HG03571 (cell line): ENCODE results near the gene C6orf47.
A peak's percentile ranks its signal among the peaks of the same experiment; 100 is the strongest.
"Not testable (repeated sequence)": the region's sequence is repeated elsewhere in the genome, so short reads cannot be mapped to it uniquely, and the experiment has no call there.

Experiments used
- ATAC-seq: cut with Tn5 transposase; IDR thresholded peaks from one replicate; pipeline ENCODE4 v1.9.1; 2021; ENCODE audit not compliant: unreplicated experiment

The C6orf47 gene

GRCh38 chr6:31660381-31661261, at the start of gene C6orf47:
Gene C6orf47 (minus strand): TSS chr6:31660778. CDS start chr6:31659947, 831 bp downstream.
- ATAC-seq = no peak

- not testable (repeated sequence) for ATAC-seq
These were observed 48.6 kb upstream of the C6orf47 start for GRCh38 chr6:31709157-31709556.

GRCh38 chr6:31708224-31708623, 47.6 kb upstream of the C6orf47 start:
- no peak for ATAC-seq

- no peak for ATAC-seq
These were observed 47.1 kb upstream of the C6orf47 start for GRCh38 chr6:31707701-31708100.

GRCh38 chr6:31706599-31706998, 46.0 kb upstream of the C6orf47 start, which contains the start of gene LY6G6F:
Gene LY6G6F (plus strand): TSS chr6:31706866. CDS start chr6:31706907, 41 bp downstream.
- ATAC-seq = no peak

GRCh38 chr6:31705931-31706330, 45.4 kb upstream of the C6orf47 start:
- ATAC-seq = no peak

- ATAC-seq = peak; percentile 86
These were observed 42.5 kb upstream of the C6orf47 start, which contains the start of gene ABHD16A for GRCh38 chr6:31702819-31703716. Gene ABHD16A (minus strand): TSS chr6:31703324. CDS start chr6:31703281, 43 bp downstream.

GRCh38 chr6:31702405-31702818, 41.8 kb upstream of the C6orf47 start:
- ATAC-seq = no peak

- no peak for ATAC-seq
These were observed 41.3 kb upstream of the C6orf47 start for GRCh38 chr6:31701666-31702404.

- ATAC-seq = no peak
These were observed 40.3 kb upstream of the C6orf47 start for GRCh38 chr6:31700740-31701401.

GRCh38 chr6:31697555-31697954, 37.0 kb upstream of the C6orf47 start:
- no peak for ATAC-seq

GRCh38 chr6:31693535-31693934, 33.0 kb upstream of the C6orf47 start:
- no peak for ATAC-seq

GRCh38 chr6:31692886-31693285, 32.3 kb upstream of the C6orf47 start:
- ATAC-seq = no peak

GRCh38 chr6:31692353-31692752, 31.8 kb upstream of the C6orf47 start:
- ATAC-seq = no peak

GRCh38 chr6:31691564-31692108, 31.1 kb upstream of the C6orf47 start:
- ATAC-seq = no peak

- no peak for ATAC-seq
These were observed 30.5 kb upstream of the C6orf47 start for GRCh38 chr6:31691078-31691463.

- no peak for ATAC-seq
These were observed 29.9 kb upstream of the C6orf47 start for GRCh38 chr6:31690231-31691077.

GRCh38 chr6:31689249-31690110, 28.9 kb upstream of the C6orf47 start:
- no peak for ATAC-seq
